GM06990 (cell line): Measurements from ENCODE around the gene CD8B2.

Experiments
- DNase-seq: peaks from one replicate; pipeline ENCODE4 v3.0.0-alpha.2; 2011; ENCODE audit not compliant: insufficient read length; ENCODE audit errors: extremely low read depth
- H3K27me3 ChIP-seq: replicated peaks from 2 replicates; pipeline ENCODE4 v1.6.0; 2011; ENCODE audit warnings: low read length; ENCODE audit not compliant: control insufficient read depth, insufficient read depth
- H3K36me3 ChIP-seq: 2 replicates; pipeline ENCODE4 v1.5.1; 2011; ENCODE audit warnings: low read length; ENCODE audit not compliant: control insufficient read depth, insufficient read depth
- H3K4me3 ChIP-seq: replicated peaks from 2 replicates; pipeline ENCODE4 v1.5.1; 2011; ENCODE audit warnings: low read depth, mild to moderate bottlenecking, control low read depth, low read length
- CTCF ChIP-seq: IDR thresholded peaks from 2 replicates; pipeline ENCODE4 v1.5.1; 2011; ENCODE audit warnings: low read length, control low read depth, mild to moderate bottlenecking, inconsistent platforms; ENCODE audit not compliant: insufficient read depth, poor library complexity, severe bottlenecking

The CD8B2 gene

GRCh38 chr2:106546391-106546990 is 59.3 kb downstream of the CD8B2 start:
- Histone ChIP-seq H3K36me3 (no peaks in the 10 kb centered on the region), H3K4me3 (no peak overlapping the region), H3K27me3 (no peaks in the 10 kb centered on the region; the same call in 1 of the 2 replicates)
- no peak for DNase-seq
- TF ChIP-seq CTCF = no peak

GRCh38 chr2:106547164-106547903 is 60.2 kb downstream of the CD8B2 start:
- Histone ChIP-seq H3K36me3 (no peaks in the 10 kb centered on the region), H3K4me3 (no peak overlapping the region), H3K27me3 (no peaks in the 10 kb centered on the region; the same call in 1 of the 2 replicates)
- DNase-seq = no peak
- TF ChIP-seq CTCF = no peak

GRCh38 chr2:106551417-106552130 is 64.4 kb downstream of the CD8B2 start:
- Histone ChIP-seq H3K27me3 (no peaks in the 10 kb centered on the region), H3K36me3 (no peaks in the 10 kb centered on the region), H3K4me3 (no peak overlapping the region)
- no peak for DNase-seq
- TF ChIP-seq CTCF = no peak

GRCh38 chr2:106552921-106553320 is 65.8 kb downstream of the CD8B2 start:
- no peaks in the 10 kb centered on the region for H3K36me3 ChIP-seq
- no peaks in the 10 kb centered on the region for H3K27me3 ChIP-seq
- H3K4me3 ChIP-seq = no peak overlapping the region
- TF ChIP-seq CTCF = no peak
- DNase-seq = no peak

GRCh38 chr2:106553321-106553720 is 66.2 kb downstream of the CD8B2 start:
- Histone ChIP-seq H3K4me3 (no peak overlapping the region), H3K36me3 (no peaks in the 10 kb centered on the region), H3K27me3 (no peaks in the 10 kb centered on the region)
- TF ChIP-seq CTCF = no peak
- no peak for DNase-seq
